ENCODE data around the gene NANOS2. TPM values are rescaled to one million over a fixed set of nuclear protein-coding genes. Genes with fewer than 3 reads are reported as not detected.
"Not testable (repeated sequence)": the region's sequence is repeated elsewhere in the genome, so short reads cannot be mapped to it uniquely, and the experiment has no call there.

Gene NANOS2
- total and polyA plus RNA-seq, 2 donors (not counting 1 experiment from before 2014, with no cell fraction given) = not detected

DNA sequence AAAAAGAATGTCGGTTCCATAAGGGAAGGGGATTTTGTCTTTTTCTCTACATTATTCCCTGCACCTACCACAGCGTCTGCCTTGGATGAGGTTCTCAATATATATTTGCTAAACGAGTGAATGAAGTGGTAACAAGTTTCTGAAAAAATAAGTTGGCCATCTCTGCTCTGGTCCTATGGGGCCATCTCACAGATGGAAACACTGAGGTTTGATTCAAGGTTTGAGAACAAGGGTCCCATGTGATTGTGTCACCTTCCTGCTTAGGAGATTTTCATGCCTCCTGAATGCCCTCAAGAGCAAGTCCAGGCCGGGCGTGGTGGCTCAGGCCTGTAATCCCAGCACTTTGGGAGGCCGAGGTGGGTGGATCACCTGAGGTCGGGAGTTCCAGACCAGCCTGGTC is 15.3 kb downstream of the NANOS2 start:
- Histone ChIP-seq H3K27me3 (ENCODE audit: control insufficient read depth, insufficient read depth, low read length) (no peaks in the 10 kb centered on the region), H3K9ac (ENCODE audit: insufficient read depth, low read length) (no peak overlapping the region), H3K4me2 (ENCODE audit: extremely low read depth, insufficient read depth, low read length) (no peak overlapping the region), H3K4me1 (ENCODE audit: control insufficient read depth, extremely low read depth, insufficient read depth, low read length) (peaks cover 4% of the 10 kb centered on the region), H3K36me3 (ENCODE audit: control insufficient read depth, insufficient read depth, low read length) (peaks cover 3% of the 10 kb centered on the region), H2AFZ (ENCODE audit: low read length) (no peak overlapping the region), H3K9me3 (ENCODE audit: control insufficient read depth, insufficient read depth, low read depth, low read length) (no peaks in the 10 kb centered on the region), H4K20me1 (ENCODE audit: control insufficient read depth, extremely low read depth, insufficient read depth, low read length) (no peaks in the 10 kb centered on the region), H3K4me3 (replicated peaks in 1 of 4; ENCODE audit: control extremely low read depth in 1 of 4, insufficient read depth in 1 of 4, low read depth in 3 of 4, low read length in 4 of 4) (no peak overlapping the region), H3K27ac (ENCODE audit: insufficient read depth, low read length) (no peak overlapping the region), H3K79me2 (ENCODE audit: control insufficient read depth, insufficient read depth, low read length) (no peaks in the 10 kb centered on the region)
- no peak for DNase-seq (ENCODE audit: low read depth in 2 of 2)
- TF ChIP-seq, protein P1, sequence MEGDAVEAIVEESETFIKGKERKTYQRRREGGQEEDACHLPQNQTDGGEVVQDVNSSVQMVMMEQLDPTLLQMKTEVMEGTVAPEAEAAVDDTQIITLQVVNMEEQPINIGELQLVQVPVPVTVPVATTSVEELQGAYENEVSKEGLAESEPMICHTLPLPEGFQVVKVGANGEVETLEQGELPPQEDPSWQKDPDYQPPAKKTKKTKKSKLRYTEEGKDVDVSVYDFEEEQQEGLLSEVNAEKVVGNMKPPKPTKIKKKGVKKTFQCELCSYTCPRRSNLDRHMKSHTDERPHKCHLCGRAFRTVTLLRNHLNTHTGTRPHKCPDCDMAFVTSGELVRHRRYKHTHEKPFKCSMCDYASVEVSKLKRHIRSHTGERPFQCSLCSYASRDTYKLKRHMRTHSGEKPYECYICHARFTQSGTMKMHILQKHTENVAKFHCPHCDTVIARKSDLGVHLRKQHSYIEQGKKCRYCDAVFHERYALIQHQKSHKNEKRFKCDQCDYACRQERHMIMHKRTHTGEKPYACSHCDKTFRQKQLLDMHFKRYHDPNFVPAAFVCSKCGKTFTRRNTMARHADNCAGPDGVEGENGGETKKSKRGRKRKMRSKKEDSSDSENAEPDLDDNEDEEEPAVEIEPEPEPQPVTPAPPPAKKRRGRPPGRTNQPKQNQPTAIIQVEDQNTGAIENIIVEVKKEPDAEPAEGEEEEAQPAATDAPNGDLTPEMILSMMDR (conservative IDR thresholded peaks at IDR 0.05 in 1 of 2, IDR thresholded peaks at IDR 0.05 in 1 of 2; ENCODE audit: low read depth in 1 of 2, low read length in 2 of 2) = no peak
- TF ChIP-seq EZH2 (IDR thresholded peaks at IDR 0.05; ENCODE audit: low read length, missing control alignments) = no peak

DNA sequence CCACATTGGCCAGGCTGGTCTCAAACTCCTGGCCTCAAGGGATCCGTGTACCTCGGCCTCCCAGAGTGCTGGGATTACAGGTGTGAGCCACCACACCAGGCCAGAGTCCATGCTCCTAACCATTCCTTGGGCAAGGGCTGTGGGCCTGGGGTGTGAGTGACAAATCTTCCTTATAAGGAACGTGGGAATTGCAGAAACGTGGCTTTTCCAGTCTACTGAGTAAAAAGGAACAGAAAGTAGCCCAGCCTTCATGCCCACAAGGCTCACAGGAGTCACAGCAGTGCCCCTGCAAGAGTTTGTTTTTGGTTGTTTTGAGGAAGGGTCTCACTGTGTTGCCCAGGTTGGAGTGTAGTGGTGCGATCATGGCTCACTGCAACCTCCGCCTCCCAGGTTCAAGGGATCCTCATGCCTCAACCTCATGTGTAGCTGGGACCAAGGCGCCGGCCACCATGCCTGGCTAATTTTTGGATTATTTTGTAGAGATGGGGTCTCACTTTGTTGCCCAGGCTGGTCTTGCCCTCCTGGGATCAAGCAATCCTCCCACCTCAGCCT is 17.2 kb downstream of the NANOS2 start:
- peaks cover 4% of the 10 kb centered on the region for H3K4me1 ChIP-seq (ENCODE audit: control insufficient read depth, extremely low read depth, insufficient read depth, low read length)
- no peaks in the 10 kb centered on the region for H3K79me2 ChIP-seq (ENCODE audit: control insufficient read depth, insufficient read depth, low read length)
- H3K36me3 ChIP-seq (ENCODE audit: control insufficient read depth, insufficient read depth, low read length) = peaks cover 3% of the 10 kb centered on the region
- no peak overlapping the region for H3K9ac ChIP-seq (ENCODE audit: insufficient read depth, low read length)
- no peaks in the 10 kb centered on the region for H3K9me3 ChIP-seq (ENCODE audit: control insufficient read depth, insufficient read depth, low read depth, low read length)
- H3K4me2 ChIP-seq (ENCODE audit: extremely low read depth, insufficient read depth, low read length) = no peak overlapping the region
- H3K27me3 ChIP-seq (ENCODE audit: control insufficient read depth, insufficient read depth, low read length) = no peaks in the 10 kb centered on the region
- H4K20me1 ChIP-seq (ENCODE audit: control insufficient read depth, extremely low read depth, insufficient read depth, low read length) = no peaks in the 10 kb centered on the region
- no peak overlapping the region for H3K4me3 ChIP-seq (replicated peaks in 1 of 4; ENCODE audit: control extremely low read depth in 1 of 4, insufficient read depth in 1 of 4, low read depth in 3 of 4, low read length in 4 of 4)
- DNase-seq (ENCODE audit: low read depth in 2 of 2) = no peak
- TF ChIP-seq, protein P1 (conservative IDR thresholded peaks at IDR 0.05 in 1 of 2, IDR thresholded peaks at IDR 0.05 in 1 of 2; ENCODE audit: low read depth in 1 of 2, low read length in 2 of 2) = no peak
- TF ChIP-seq EZH2 (IDR thresholded peaks at IDR 0.05; ENCODE audit: low read length, missing control alignments) = no peak
- no peak overlapping the region for H3K27ac ChIP-seq (ENCODE audit: insufficient read depth, low read length)
- H2AFZ ChIP-seq (ENCODE audit: low read length) = no peak overlapping the region

DNA sequence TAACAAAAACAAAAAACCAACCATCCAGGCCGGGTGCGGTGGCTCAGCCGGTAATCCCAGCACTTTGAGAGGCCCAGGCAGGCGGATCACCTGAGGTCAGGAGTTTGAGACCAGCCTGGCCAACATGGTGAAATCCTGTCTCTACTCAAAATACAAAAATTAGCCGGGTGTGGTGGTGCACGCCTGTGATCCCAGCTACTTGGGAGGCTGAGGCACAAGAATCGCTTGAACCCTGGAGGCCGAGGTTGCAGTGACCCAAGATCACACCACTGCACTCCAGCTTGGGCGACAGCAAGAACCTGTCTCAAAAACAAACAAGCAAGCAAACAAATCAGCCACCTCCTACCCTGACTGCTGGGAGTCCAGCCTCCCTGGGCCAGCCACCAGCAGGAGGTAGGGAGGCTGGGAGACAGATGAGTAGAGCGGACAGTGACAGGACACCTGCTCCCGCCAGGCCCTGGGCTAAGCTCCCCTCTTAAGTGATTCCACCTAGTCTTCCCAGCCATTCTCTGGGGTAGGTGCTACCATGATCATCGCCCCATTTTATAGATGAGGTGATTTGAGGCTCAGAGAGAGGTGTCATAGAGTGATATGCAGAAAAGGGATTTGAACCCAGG is 18.5 kb downstream of the NANOS2 start:
- not testable (repeated sequence) for H4K20me1 ChIP-seq (ENCODE audit: control insufficient read depth, extremely low read depth, insufficient read depth, low read length); H3K79me2 ChIP-seq (ENCODE audit: control insufficient read depth, insufficient read depth, low read length); H2AFZ ChIP-seq (ENCODE audit: low read length); H3K4me2 ChIP-seq (ENCODE audit: extremely low read depth, insufficient read depth, low read length); H3K36me3 ChIP-seq (ENCODE audit: control insufficient read depth, insufficient read depth, low read length); H3K27me3 ChIP-seq (ENCODE audit: control insufficient read depth, insufficient read depth, low read length); H3K4me3 ChIP-seq (replicated peaks in 1 of 4; ENCODE audit: control extremely low read depth in 1 of 4, insufficient read depth in 1 of 4, low read depth in 3 of 4, low read length in 4 of 4); H3K9me3 ChIP-seq (ENCODE audit: control insufficient read depth, insufficient read depth, low read depth, low read length); H3K9ac ChIP-seq (ENCODE audit: insufficient read depth, low read length); H3K27ac ChIP-seq (ENCODE audit: insufficient read depth, low read length); H3K4me1 ChIP-seq (ENCODE audit: control insufficient read depth, extremely low read depth, insufficient read depth, low read length); DNase-seq (ENCODE audit: low read depth in 2 of 2)

Data from fibroblast of lung (primary cell).